Coronary artery (tissue), 2 donors: Measurements from ENCODE around the gene UTRN.
A peak's percentile ranks its signal among the peaks of the same experiment; 100 is the strongest.

Experiments
- DNase-seq: peaks from one replicate; pipeline ENCODE4 v3.0.0-alpha.2; 2017; ENCODE audit warnings: low spot score
- H3K27ac ChIP-seq, 2 donors: fragments of 200-600 bp; sonication (generic); one replicate each; pipeline ENCODE4 v1.5.1; 2016 to 2019
- H3K4me3 ChIP-seq: fragments of 200-600 bp; sonication (generic); 2 replicates; pipeline ENCODE4 v1.5.1; 2016; ENCODE audit warnings: mild to moderate bottlenecking, moderate library complexity
- CTCF ChIP-seq: fragments of 200-600 bp; sonication (generic); IDR thresholded peaks from one replicate; pipeline ENCODE4 v1.5.1; 2019; ENCODE audit warnings: antibody characterized with exemption

UTRN gene

GRCh38 chr6:144252259-144252658 lies 32.9 kb upstream of the UTRN start:
- no peak for TF ChIP-seq CTCF
- DNase-seq: no peak
- Histone ChIP-seq H3K4me3 (no peak overlapping the region), H3K27ac (no peak overlapping the region)

GRCh38 chr6:144259986-144260385 lies 25.1 kb upstream of the UTRN start:
- no peak overlapping the region for H3K4me3 ChIP-seq
- no peak overlapping the region for H3K27ac ChIP-seq
- no peak for DNase-seq
- TF ChIP-seq CTCF: no peak

GRCh38 chr6:144262470-144263369 lies 22.4 kb upstream of the UTRN start:
- no peak for TF ChIP-seq CTCF
- Histone ChIP-seq H3K27ac (no peak overlapping the region), H3K4me3 (no peak overlapping the region)
- DNase-seq: no peak

GRCh38 chr6:144263786-144264185 lies 21.3 kb upstream of the UTRN start:
- TF ChIP-seq CTCF: no peak
- DNase-seq: no peak
- no peak overlapping the region for H3K4me3 ChIP-seq
- H3K27ac ChIP-seq: peak overlapping the region in 1 of 2 donors; percentile 69

GRCh38 chr6:144264270-144265060 lies 20.7 kb upstream of the UTRN start:
- H3K4me3 ChIP-seq: peak overlapping the region; percentile 18
- no peak for TF ChIP-seq CTCF
- H3K27ac ChIP-seq: peak overlapping the region; percentile 29 to 69
- no peak for DNase-seq

- H3K4me3 ChIP-seq: no peak overlapping the region
- peak overlapping the region in 1 of 2 donors; percentile 69 for H3K27ac ChIP-seq
- DNase-seq: no peak
- no peak for TF ChIP-seq CTCF
Measured at GRCh38 chr6:144265061-144265357, 20.1 kb upstream of the UTRN start.
